Measurements from ENCODE around the gene TIMM10. TPM values are rescaled to one million over a fixed set of nuclear protein-coding genes. Genes with fewer than 3 reads are reported as not detected.
A peak's percentile ranks its signal among the peaks of the same experiment; 100 is the strongest.

Gene TIMM10
- total and polyA plus RNA-seq, 2 experiments from 2014 or later = 23.3 to 99.4 TPM

DNA sequence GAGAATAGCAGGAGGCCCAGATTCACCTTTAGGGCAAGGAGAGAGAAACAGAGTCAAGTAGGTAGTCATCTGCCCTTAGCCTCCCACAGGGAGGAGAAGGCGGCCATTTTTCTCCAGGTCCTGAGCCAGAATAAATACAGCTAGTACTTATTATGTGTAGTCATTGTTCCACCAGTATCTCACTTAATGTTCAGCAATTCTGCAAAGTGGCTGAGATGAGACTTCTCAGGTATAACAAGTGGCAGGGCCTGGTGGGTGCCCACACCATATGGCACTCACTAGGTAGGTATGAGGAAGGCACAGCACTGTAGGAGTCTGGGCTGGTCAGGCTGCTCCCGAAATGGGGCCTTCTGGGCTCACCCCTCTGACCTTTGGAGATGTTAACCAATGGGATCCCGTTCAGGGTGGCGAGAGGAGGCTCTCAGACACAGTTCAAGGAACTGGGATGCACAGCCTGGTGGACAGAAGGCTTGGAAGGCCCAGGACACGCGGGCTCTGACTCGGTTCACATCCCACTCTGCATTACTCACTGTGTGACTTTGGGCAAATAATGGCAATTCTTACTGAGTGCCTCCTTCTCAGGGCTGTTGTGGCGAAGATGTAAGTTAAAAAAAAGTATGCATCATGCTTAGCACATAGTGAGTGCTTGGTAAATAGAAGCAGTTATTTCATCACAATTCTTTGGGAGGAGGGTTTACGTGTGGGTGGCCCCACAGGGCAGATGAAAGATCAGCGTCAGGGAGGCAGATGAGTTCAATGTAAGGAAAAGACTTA is 45.1 kb downstream of the TIMM10 start:
- DNase-seq (ENCODE audit: low spot score) = no peak
- Histone ChIP-seq H4K20me1 (ENCODE audit: insufficient read depth, poor library complexity, severe bottlenecking) (no peaks in the 10 kb centered on the region), H3K9me2 (replicated peaks; ENCODE audit: insufficient read depth) (no peaks in the 10 kb centered on the region), H3K4me1 (ENCODE audit: insufficient read depth) (peaks cover 10% of the 10 kb centered on the region), H3K9me3 (ENCODE audit: low read depth) (no peaks in the 10 kb centered on the region), H3K4me2 (no peak overlapping the region), H3K79me2 (no peaks in the 10 kb centered on the region), H3K27me3 (peaks cover 42% of the 10 kb centered on the region), H3K4me3 (no peak overlapping the region), H3K27ac (no peak overlapping the region), H3K36me3 (replicated peaks; ENCODE audit: insufficient read depth, low read depth) (no peaks in the 10 kb centered on the region), H2AFZ (no peak overlapping the region)
- 86% methylated on average over 10 of the region's 10 CpGs for WGBS (ENCODE audit: low lambda C conversion rate, missing lambda C conversion rate)
- TF ChIP-seq, protein P1, sequence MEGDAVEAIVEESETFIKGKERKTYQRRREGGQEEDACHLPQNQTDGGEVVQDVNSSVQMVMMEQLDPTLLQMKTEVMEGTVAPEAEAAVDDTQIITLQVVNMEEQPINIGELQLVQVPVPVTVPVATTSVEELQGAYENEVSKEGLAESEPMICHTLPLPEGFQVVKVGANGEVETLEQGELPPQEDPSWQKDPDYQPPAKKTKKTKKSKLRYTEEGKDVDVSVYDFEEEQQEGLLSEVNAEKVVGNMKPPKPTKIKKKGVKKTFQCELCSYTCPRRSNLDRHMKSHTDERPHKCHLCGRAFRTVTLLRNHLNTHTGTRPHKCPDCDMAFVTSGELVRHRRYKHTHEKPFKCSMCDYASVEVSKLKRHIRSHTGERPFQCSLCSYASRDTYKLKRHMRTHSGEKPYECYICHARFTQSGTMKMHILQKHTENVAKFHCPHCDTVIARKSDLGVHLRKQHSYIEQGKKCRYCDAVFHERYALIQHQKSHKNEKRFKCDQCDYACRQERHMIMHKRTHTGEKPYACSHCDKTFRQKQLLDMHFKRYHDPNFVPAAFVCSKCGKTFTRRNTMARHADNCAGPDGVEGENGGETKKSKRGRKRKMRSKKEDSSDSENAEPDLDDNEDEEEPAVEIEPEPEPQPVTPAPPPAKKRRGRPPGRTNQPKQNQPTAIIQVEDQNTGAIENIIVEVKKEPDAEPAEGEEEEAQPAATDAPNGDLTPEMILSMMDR (IDR thresholded peaks at IDR 0.05; ENCODE audit: poor library complexity) = no peak
- no peak for TF ChIP-seq EZH2 (IDR thresholded peaks at IDR 0.05; ENCODE audit: borderline replicate concordance)

DNA sequence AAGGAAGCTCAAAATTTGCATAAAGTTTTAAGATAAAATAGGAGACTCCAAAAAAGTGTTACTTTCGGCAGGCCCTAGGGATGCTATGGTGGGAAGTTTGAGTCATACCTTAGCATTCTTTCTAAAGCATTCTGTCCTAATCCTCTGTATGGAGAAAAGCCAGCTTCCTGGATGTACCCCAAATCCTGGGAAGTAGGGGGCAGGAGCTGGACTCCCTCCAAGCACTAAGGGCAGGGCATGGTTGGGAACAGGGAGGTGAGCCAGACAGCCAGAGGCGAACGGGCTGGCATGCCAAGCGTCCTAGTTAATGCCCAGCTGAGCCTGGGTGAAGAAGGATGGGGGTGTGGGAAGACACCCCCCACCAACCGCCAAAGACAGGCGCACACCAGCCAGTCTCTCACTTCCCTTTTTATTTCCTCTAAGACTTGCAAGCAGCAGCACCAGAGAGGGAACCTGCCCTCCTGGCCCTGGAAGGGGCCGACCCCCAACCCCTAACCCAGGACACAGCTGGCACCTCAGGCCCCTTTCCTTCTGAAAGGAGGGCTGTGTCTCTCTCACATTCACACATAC is 46.3 kb downstream of the TIMM10 start:
- Histone ChIP-seq H3K79me2 (no peaks in the 10 kb centered on the region), H3K9me2 (replicated peaks; ENCODE audit: insufficient read depth) (no peaks in the 10 kb centered on the region), H3K4me2 (no peak overlapping the region), H3K4me3 (no peak overlapping the region), H3K27ac (no peak overlapping the region), H4K20me1 (ENCODE audit: insufficient read depth, poor library complexity, severe bottlenecking) (no peaks in the 10 kb centered on the region), H3K4me1 (ENCODE audit: insufficient read depth) (peaks cover 10% of the 10 kb centered on the region), H3K36me3 (replicated peaks; ENCODE audit: insufficient read depth, low read depth) (no peaks in the 10 kb centered on the region), H3K9me3 (ENCODE audit: low read depth) (no peaks in the 10 kb centered on the region), H3K27me3 (peaks cover 42% of the 10 kb centered on the region), H2AFZ (no peak overlapping the region)
- DNase-seq (ENCODE audit: low spot score) = no peak
- 96% methylated on average over 7 of the region's 7 CpGs for WGBS (ENCODE audit: low lambda C conversion rate, missing lambda C conversion rate)
- TF ChIP-seq EZH2phosphoT487 (IDR thresholded peaks at IDR 0.05; ENCODE audit: low read depth, severe bottlenecking, unreplicated experiment) = no peak
- TF ChIP-seq EZH2 (IDR thresholded peaks at IDR 0.05; ENCODE audit: borderline replicate concordance) = no peak
- TF ChIP-seq, protein P1 (IDR thresholded peaks at IDR 0.05; ENCODE audit: poor library complexity) = no peak

DNA sequence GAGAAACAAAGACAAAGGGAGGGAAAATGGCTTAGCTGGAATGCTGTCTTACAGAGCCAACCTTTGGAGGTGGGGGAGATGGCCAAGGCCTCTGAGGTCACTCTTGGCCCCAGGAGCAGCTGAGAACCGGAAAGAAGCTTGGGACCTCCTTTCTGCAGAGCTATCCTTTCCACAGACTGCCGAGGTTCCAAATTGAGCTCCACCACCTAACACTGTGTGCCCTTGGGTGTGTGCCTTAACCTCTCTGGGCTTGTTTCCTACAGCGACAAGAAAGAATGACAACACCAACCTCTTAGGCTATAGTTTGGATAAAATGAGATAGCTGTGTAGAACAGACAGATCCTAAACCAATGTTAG is 47.0 kb downstream of the TIMM10 start:
- no peaks in the 10 kb centered on the region for H4K20me1 ChIP-seq (ENCODE audit: insufficient read depth, poor library complexity, severe bottlenecking)
- peaks cover 42% of the 10 kb centered on the region for H3K27me3 ChIP-seq
- H3K4me3 ChIP-seq = no peak overlapping the region
- H3K4me2 ChIP-seq = peak overlapping the region; percentile 99
- WGBS (ENCODE audit: low lambda C conversion rate, missing lambda C conversion rate) = 75% methylated on average over 3 of the region's 3 CpGs
- H2AFZ ChIP-seq = peak overlapping the region; percentile 71
- H3K36me3 ChIP-seq (replicated peaks; ENCODE audit: insufficient read depth, low read depth) = no peaks in the 10 kb centered on the region
- H3K27ac ChIP-seq = no peak overlapping the region
- H3K4me1 ChIP-seq (ENCODE audit: insufficient read depth) = peaks cover 10% of the 10 kb centered on the region
- H3K9me2 ChIP-seq (replicated peaks; ENCODE audit: insufficient read depth) = no peaks in the 10 kb centered on the region
- no peaks in the 10 kb centered on the region for H3K79me2 ChIP-seq
- TF ChIP-seq EZH2 (IDR thresholded peaks at IDR 0.05; ENCODE audit: borderline replicate concordance) = no peak
- TF ChIP-seq EZH2phosphoT487 (IDR thresholded peaks at IDR 0.05; ENCODE audit: low read depth, severe bottlenecking, unreplicated experiment) = no peak
- TF ChIP-seq, protein P1 (IDR thresholded peaks at IDR 0.05; ENCODE audit: poor library complexity) = no peak
- no peak for DNase-seq (ENCODE audit: low spot score)
- H3K9me3 ChIP-seq (ENCODE audit: low read depth) = no peaks in the 10 kb centered on the region
